Panc1 (cell line): ENCODE measurements around the gene TMTC2. TPM values are rescaled to one million over a fixed set of nuclear protein-coding genes. Genes with fewer than 3 reads are reported as not detected.

Source experiments
- ATAC-seq: fragments of 200-7000 bp; cut with Tn5 transposase; 2 replicates; pipeline ENCODE4 v1.9.1; 2020; ENCODE audit warnings: mild to moderate bottlenecking, moderate library complexity
- BruUV-seq: library from RNA; stranded (reverse); fragments of 400-500 nt; replicated peaks from 2 replicates; lab custom pipeline; 2021; lab: Mats Ljungman, UMichigan
- CTCF ChIA-PET: fragments of 300-600 bp; sonication (Branson Sonifier 250); formaldehyde crosslinking; loops from one replicate; lab custom pipeline; 2022; ENCODE audit warnings: antibody characterized with exemption; lab: Charles Lee
- POLR2A ChIA-PET: fragments of 300-600 bp; sonication (Branson Sonifier 250); formaldehyde crosslinking; loops from one replicate; lab custom pipeline; 2022; ENCODE audit warnings: antibody characterized with exemption; lab: Charles Lee
- DNase-seq: peaks from one replicate; pipeline ENCODE4 v3.0.0-alpha.2; 2010; ENCODE audit warnings: low read depth, low spot score
- H3K27ac ChIP-seq: 2 replicates; pipeline ENCODE4 v1.5.1; 2011; ENCODE audit warnings: mild to moderate bottlenecking, low read length, inconsistent platforms
- H3K27me3 ChIP-seq: fragments of 200-500 bp; sonication (Bioruptor generic); 2 replicates; pipeline ENCODE4 v1.6.0; 2014; ENCODE audit warnings: low read length, inconsistent platforms; ENCODE audit not compliant: control insufficient read depth, insufficient read depth
- H3K36me3 ChIP-seq: fragments of 200-500 bp; sonication (Bioruptor generic); 2 replicates; pipeline ENCODE4 v1.5.1; 2014; ENCODE audit warnings: inconsistent platforms, mild to moderate bottlenecking, low read length, moderate library complexity; ENCODE audit not compliant: control insufficient read depth, insufficient read depth
- H3K4me1 ChIP-seq: 2 replicates; pipeline ENCODE4 v1.5.1; 2011; ENCODE audit warnings: inconsistent platforms, mild to moderate bottlenecking, low read length, moderate library complexity; ENCODE audit not compliant: control insufficient read depth, insufficient read depth
- H3K4me3 ChIP-seq, 2 experiments: 2 replicates each; pipeline ENCODE4 v1.5.1; 2011 to 2012; ENCODE audit warnings: low read depth in 2 of 2, low read length in 2 of 2, mild to moderate bottlenecking in 2 of 2, inconsistent platforms in 1 of 2, moderate library complexity in 1 of 2
- H3K9me3 ChIP-seq: fragments of 200-500 bp; sonication (Bioruptor generic); 2 replicates; pipeline ENCODE4 v1.5.1; 2014; ENCODE audit warnings: low read depth, mild to moderate bottlenecking, inconsistent platforms, low read length, moderate library complexity; ENCODE audit not compliant: control insufficient read depth, insufficient read depth
- POLR2AphosphoS5 ChIP-seq: IDR thresholded peaks from 2 replicates; pipeline ENCODE4 v1.6.1; 2012; ENCODE audit warnings: mild to moderate bottlenecking, low read depth, low read length, moderate library complexity
- SIN3A ChIP-seq: IDR thresholded peaks from 2 replicates; pipeline ENCODE4 v1.6.1; 2012; ENCODE audit warnings: low read depth, mild to moderate bottlenecking, low read length, moderate library complexity, borderline replicate concordance; ENCODE audit not compliant: insufficient read depth
- TCF7L2 ChIP-seq: IDR thresholded peaks from 2 replicates; pipeline ENCODE4 v1.6.1; 2011; ENCODE audit warnings: mild to moderate bottlenecking, low read depth, low read length, inconsistent platforms
- in situ Hi-C: cut with HindIII; loops from 2 replicates; pipeline ENCODE4 v1.10.0; 2016; ENCODE audit warnings: low sequenced_read_pairs, low pct_unique_long_range_greater_than_20kb
- intact Hi-C: fragments of 100-400 bp; cut with micrococcal nuclease; formaldehyde crosslinking; loops from one replicate; pipeline ENCODE4 v1.10.0; 2022; ENCODE audit not compliant: unreplicated experiment
- total RNA-seq: library from RNA; stranded (reverse); gene quantifications from one replicate; pipeline ENCODE4 v1.2.1, GENCODE V29; 2021; ENCODE audit not compliant: unreplicated experiment
- TF ChIP-seq, protein P1 (sequence below), 2 experiments: IDR thresholded peaks; 2 replicates each; pipeline ENCODE4 v1.6.1; 2011 to 2012; ENCODE audit warnings: low read depth in 2 of 2, control low read depth in 1 of 2, low read length in 1 of 2, mild to moderate bottlenecking in 1 of 2, moderate library complexity in 1 of 2; ENCODE audit not compliant: insufficient read depth in 1 of 2
- TF ChIP-seq, protein P2 (sequence below): fragments of 450-650 bp; IDR thresholded peaks from 2 replicates; pipeline ENCODE4 v1.5.1; 2017; ENCODE audit warnings: mild to moderate bottlenecking

TMTC2 gene
- total RNA-seq, 1 experiment from 2014 or later = 5.7 TPM

DNA sequence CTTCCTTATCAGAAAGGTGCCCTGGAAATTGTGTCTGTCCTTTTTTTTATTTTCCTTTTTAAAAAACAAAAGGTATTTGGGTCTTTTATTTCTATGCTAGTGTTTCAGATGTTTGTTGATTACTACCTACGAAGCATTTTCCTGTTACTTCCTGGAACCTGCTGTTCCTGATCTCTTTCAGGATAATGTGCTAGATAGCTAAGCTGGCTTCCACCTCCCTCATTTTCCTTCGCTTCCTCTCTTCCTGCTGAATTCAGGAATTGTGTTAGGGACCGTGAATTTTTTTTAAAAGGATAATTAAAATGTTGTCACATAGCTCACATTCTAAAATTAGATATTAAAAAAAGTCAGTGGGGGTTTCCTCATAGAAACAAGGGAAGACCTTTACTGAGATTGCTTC is 27.7 kb downstream of the TMTC2 start:
- no peaks in the 10 kb centered on the region for H3K4me1 ChIP-seq
- POLR2A ChIA-PET = no interaction called here
- DNase-seq (no peak), ATAC-seq (no peak)
- no peaks in the 10 kb centered on the region for H3K36me3 ChIP-seq
- no peaks in the 10 kb centered on the region for H3K9me3 ChIP-seq
- CTCF ChIA-PET = no interaction called here
- TF ChIP-seq SIN3A (no peak), POLR2AphosphoS5 (no peak), TCF7L2 (no peak)
- TF ChIP-seq, protein P1, sequence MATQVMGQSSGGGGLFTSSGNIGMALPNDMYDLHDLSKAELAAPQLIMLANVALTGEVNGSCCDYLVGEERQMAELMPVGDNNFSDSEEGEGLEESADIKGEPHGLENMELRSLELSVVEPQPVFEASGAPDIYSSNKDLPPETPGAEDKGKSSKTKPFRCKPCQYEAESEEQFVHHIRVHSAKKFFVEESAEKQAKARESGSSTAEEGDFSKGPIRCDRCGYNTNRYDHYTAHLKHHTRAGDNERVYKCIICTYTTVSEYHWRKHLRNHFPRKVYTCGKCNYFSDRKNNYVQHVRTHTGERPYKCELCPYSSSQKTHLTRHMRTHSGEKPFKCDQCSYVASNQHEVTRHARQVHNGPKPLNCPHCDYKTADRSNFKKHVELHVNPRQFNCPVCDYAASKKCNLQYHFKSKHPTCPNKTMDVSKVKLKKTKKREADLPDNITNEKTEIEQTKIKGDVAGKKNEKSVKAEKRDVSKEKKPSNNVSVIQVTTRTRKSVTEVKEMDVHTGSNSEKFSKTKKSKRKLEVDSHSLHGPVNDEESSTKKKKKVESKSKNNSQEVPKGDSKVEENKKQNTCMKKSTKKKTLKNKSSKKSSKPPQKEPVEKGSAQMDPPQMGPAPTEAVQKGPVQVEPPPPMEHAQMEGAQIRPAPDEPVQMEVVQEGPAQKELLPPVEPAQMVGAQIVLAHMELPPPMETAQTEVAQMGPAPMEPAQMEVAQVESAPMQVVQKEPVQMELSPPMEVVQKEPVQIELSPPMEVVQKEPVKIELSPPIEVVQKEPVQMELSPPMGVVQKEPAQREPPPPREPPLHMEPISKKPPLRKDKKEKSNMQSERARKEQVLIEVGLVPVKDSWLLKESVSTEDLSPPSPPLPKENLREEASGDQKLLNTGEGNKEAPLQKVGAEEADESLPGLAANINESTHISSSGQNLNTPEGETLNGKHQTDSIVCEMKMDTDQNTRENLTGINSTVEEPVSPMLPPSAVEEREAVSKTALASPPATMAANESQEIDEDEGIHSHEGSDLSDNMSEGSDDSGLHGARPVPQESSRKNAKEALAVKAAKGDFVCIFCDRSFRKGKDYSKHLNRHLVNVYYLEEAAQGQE (IDR thresholded peaks at IDR 0.05; ENCODE audit: insufficient read depth in 1 of 2, low read depth in 2 of 2, low read length in 1 of 2) = no peak
- TF ChIP-seq, protein P2, sequence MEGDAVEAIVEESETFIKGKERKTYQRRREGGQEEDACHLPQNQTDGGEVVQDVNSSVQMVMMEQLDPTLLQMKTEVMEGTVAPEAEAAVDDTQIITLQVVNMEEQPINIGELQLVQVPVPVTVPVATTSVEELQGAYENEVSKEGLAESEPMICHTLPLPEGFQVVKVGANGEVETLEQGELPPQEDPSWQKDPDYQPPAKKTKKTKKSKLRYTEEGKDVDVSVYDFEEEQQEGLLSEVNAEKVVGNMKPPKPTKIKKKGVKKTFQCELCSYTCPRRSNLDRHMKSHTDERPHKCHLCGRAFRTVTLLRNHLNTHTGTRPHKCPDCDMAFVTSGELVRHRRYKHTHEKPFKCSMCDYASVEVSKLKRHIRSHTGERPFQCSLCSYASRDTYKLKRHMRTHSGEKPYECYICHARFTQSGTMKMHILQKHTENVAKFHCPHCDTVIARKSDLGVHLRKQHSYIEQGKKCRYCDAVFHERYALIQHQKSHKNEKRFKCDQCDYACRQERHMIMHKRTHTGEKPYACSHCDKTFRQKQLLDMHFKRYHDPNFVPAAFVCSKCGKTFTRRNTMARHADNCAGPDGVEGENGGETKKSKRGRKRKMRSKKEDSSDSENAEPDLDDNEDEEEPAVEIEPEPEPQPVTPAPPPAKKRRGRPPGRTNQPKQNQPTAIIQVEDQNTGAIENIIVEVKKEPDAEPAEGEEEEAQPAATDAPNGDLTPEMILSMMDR = no peak
- in situ Hi-C loops = no loop called here
- no peak overlapping the region for H3K27ac ChIP-seq
- H3K27me3 ChIP-seq = no peaks in the 10 kb centered on the region
- no TSS peak for BruUV-seq
- intact Hi-C loops = no loop called here
- H3K4me3 ChIP-seq = no peak overlapping the region

DNA sequence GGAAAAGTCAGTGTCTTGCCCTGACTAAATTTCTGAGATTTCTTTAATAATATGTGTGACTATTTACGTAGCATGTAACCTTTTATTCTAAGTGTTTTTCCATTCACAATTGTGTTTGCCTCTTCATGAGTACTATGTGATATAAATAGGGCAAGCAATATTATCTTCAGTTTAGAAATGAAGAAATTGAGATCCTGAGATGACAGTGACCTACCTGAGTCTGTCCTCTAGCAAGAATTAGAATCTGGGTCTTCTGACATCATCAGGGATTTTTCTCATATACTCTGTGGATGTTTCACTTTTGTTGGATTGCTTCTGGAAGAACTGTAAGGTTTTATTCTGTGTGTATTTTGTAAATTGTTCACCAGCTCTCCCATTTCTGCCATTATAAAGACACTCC is 35.0 kb downstream of the TMTC2 start:
- CTCF ChIA-PET = no interaction called here
- DNase-seq = no peak
- intact Hi-C loops = no loop called here
- Histone ChIP-seq H3K36me3 (no peaks in the 10 kb centered on the region), H3K4me1 (no peaks in the 10 kb centered on the region), H3K27ac (no peak overlapping the region), H3K4me3 (no peak overlapping the region), H3K9me3 (no peaks in the 10 kb centered on the region), H3K27me3 (no peaks in the 10 kb centered on the region)
- POLR2A ChIA-PET = no interaction called here
- in situ Hi-C loops = no loop called here
- TF ChIP-seq SIN3A (no peak), POLR2AphosphoS5 (no peak), TCF7L2 (no peak)
- TF ChIP-seq, protein P1 (IDR thresholded peaks at IDR 0.05; ENCODE audit: insufficient read depth in 1 of 2, low read depth in 2 of 2, low read length in 1 of 2) = no peak
- TF ChIP-seq, protein P2 = no peak
- BruUV-seq = no TSS peak
- ATAC-seq = no peak
